Tibial nerve (tissue), 3 donors: ENCODE measurements around the gene GNAQ.

Experiments
- POLR2A ChIP-seq, 2 donors: fragments of 450-650 bp; IDR thresholded peaks; one replicate each; pipeline ENCODE4 v1.6.1; 2017; ENCODE audit warnings: antibody characterized with exemption in 2 of 2, mild to moderate bottlenecking in 2 of 2, moderate library complexity in 2 of 2
- TF ChIP-seq, protein P1 (sequence below), 5 experiments: fragments of 200-600 bp in 3 of 5; fragments of 450-650 bp in 2 of 5; sonication (generic) in 3 of 5; IDR thresholded peaks; one replicate each; pipeline ENCODE4 v1.5.1; 2016 to 2019; ENCODE audit warnings: antibody characterized with exemption in 5 of 5, mild to moderate bottlenecking in 3 of 5, moderate library complexity in 2 of 5

DNA sequence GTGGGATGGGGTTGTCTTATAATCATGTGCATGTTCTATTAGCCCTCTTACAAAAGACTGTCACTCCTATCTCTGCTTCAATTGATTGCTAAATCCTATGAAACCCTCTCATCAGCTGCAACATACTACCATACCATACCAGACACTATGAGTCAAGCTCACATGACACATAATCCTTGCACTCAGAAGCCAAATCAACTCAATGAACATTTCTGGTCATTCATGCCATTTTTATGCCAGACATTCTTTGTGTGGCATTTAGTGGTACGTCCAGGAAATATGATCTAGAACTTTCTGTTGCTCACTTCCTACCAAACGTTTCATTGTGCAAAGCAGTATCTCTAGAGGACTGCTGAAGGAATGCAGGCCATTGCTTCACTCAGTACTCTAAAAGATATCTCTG, 224.3 kb downstream of the GNAQ start:
- TF ChIP-seq, protein P1, sequence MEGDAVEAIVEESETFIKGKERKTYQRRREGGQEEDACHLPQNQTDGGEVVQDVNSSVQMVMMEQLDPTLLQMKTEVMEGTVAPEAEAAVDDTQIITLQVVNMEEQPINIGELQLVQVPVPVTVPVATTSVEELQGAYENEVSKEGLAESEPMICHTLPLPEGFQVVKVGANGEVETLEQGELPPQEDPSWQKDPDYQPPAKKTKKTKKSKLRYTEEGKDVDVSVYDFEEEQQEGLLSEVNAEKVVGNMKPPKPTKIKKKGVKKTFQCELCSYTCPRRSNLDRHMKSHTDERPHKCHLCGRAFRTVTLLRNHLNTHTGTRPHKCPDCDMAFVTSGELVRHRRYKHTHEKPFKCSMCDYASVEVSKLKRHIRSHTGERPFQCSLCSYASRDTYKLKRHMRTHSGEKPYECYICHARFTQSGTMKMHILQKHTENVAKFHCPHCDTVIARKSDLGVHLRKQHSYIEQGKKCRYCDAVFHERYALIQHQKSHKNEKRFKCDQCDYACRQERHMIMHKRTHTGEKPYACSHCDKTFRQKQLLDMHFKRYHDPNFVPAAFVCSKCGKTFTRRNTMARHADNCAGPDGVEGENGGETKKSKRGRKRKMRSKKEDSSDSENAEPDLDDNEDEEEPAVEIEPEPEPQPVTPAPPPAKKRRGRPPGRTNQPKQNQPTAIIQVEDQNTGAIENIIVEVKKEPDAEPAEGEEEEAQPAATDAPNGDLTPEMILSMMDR (IDR thresholded peaks at IDR 0.05): no peak
- no peak for TF ChIP-seq POLR2A (IDR thresholded peaks at IDR 0.05)
